Astrocyte of the spinal cord (primary cell): Measurements from ENCODE around the gene GLRA2.

ENCODE experiments used
- DNase-seq: peaks from one replicate; pipeline ENCODE4 v3.0.0; 2011; ENCODE audit warnings: low read depth, low spot score
- H3K4me3 ChIP-seq: 2 replicates; pipeline ENCODE4 v1.5.1; 2011; ENCODE audit warnings: low read depth, mild to moderate bottlenecking, low read length, moderate library complexity
- CTCF ChIP-seq: IDR thresholded peaks from 2 replicates; pipeline ENCODE4 v1.5.1; 2012; ENCODE audit warnings: low read depth, mild to moderate bottlenecking, low read length, inconsistent platforms
- in situ Hi-C: cut with HindIII; loops from 2 replicates; pipeline ENCODE4 v1.10.0; 2017; ENCODE audit warnings: low sequenced_read_pairs

The GLRA2 gene

DNA sequence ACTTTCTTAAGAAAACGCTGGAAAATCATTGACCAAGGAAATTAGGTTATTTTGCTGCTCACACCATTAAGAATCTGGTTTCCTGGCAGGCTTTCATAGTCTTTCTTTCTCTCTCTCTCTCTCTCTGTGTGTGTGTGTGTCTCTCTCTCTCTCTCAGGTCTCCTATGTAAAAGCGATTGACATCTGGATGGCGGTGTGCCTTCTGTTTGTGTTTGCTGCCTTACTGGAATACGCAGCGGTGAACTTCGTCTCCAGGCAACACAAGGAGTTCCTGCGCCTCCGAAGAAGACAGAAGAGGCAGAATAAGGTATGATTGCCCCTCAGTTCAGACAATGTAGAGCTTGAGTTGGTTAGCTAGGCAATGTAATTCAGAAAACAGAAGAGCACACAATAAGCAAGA lies 161.2 kb downstream of the GLRA2 start:
- in situ Hi-C loops: no loop called here
- DNase-seq: no peak

DNA sequence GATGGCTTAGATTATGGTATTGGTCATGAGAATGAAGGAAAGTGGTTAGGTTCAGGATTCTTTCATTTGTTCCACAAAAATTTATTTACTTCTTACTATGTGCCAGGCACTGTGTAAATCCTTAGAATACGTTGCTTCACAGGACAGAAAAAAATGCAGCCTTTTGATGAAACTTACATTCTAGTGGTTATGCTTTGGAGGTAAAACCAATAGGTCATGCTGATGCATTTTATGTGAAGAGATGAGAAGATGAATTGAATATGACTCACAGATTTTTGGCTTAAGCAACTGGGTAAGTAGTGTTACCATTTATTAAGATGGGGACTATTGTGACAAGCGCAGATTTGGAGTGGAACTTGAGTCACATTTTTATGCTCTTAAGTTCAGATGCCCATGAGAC lies 165.3 kb downstream of the GLRA2 start:
- no peak overlapping the region for H3K4me3 ChIP-seq
- TF ChIP-seq CTCF: no peak
- DNase-seq: peak; percentile 46
- in situ Hi-C loops: no loop called here

More for the DNA sequence above, 161.2 kb downstream of the GLRA2 start:
- no peak overlapping the region for H3K4me3 ChIP-seq
- no peak for TF ChIP-seq CTCF

DNA sequence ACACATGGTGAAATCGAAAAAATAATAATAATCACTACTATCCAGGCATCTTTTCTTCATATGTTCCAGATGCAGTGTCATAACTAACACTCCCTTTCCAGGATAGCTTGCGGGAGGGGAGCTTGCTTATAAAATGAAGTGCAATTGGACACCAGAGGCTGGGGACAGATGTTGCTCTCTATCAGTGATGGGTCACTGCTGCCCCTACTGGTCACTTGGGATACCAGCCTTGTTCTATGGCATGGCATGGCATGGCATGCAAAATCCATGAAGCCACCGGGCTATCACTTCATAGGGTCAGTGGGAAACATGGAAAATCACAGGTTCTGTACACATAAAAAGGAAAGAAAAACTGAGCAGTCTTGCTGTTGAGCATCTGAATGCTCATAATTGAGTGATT lies 168.1 kb downstream of the GLRA2 start:
- DNase-seq: no peak
- in situ Hi-C loops: no loop called here
- no peak overlapping the region for H3K4me3 ChIP-seq
- TF ChIP-seq CTCF: peak; percentile 65

DNA sequence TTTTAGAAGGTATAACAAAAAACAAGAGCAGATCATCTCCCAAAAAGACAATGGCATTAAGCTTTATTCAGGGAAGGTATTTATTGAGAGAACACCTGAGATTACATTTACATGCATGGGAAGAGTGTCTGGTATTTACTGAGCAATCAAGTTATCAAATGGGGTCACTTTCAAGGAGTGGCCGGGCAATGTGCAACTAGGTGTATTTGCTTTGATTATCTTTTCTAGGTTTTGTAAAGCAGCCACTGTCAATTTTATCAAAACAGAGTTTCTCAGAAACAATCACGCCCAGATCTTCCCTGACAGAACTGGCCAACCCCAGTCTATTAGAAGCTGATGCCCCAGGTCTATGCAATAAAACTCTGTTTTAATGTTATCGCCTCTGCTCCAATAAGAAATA lies 169.5 kb downstream of the GLRA2 start:
- DNase-seq: no peak
- no peak for TF ChIP-seq CTCF
- no peak overlapping the region for H3K4me3 ChIP-seq
- in situ Hi-C loops: no loop called here

- in situ Hi-C loops: no loop called here
- H3K4me3 ChIP-seq: no peak overlapping the region
- no peak for TF ChIP-seq CTCF
- no peak for DNase-seq
These were observed 171.6 kb downstream of the GLRA2 start for GRCh38 chrX:14700982-14701381.

DNA sequence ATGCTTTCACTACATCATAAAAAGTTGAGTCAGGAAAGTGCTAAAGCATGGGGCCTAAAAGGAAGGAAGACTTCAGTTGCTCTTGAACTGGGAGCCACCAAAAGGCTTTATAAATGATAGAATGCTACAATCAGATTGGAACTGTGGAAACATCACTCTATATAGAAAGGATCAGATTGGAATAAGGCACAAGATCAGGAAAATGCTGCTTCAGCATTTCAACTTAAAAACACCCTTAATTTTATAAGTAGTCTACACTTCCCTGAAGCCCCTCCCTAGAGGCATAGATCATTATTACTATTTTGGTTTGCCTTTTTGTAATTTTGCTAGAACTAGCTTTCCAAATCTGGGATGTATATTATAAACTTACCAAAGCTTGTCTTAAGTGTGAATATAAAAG lies 172.8 kb downstream of the GLRA2 start:
- no peak for DNase-seq
- H3K4me3 ChIP-seq: no peak overlapping the region
- TF ChIP-seq CTCF: no peak
- in situ Hi-C loops: no loop called here

DNA sequence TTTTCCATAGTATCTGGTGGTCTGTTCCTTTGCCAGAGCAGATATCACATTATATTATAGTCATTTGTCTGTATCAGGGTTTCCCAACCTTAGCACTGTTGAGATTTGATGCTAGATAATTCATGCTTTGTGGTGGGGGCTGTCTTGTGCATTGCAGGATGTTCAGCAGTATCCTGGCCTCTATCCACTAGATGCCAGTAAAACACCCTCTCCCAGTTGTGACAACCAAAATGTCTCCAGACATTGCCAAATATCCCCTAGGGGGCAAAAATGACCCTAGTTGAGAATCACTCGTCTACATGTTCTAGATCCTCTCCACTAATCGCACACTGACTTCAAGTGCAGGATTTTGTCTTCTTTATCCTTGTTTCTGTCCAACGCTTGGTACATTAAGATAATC lies 182.8 kb downstream of the GLRA2 start:
- in situ Hi-C loops: no loop called here
- no peak for TF ChIP-seq CTCF
- no peak overlapping the region for H3K4me3 ChIP-seq
- no peak for DNase-seq
